ENCODE results near the gene F8A3.
"Not testable (repeated sequence)": the region's sequence is repeated elsewhere in the genome, so short reads cannot be mapped to it uniquely, and the experiment has no call there.

The F8A3 gene

GRCh38 chrX:155458471-155458870, at the start of gene F8A3:
Gene F8A3 (minus strand): TSS chrX:155458620. CDS start chrX:155458600, 20 bp downstream.
- not testable (repeated sequence) for DNase-seq (ENCODE audit: low spot score)

GRCh38 chrX:155505296-155505695, 46.9 kb upstream of the F8A3 start:
- DNase-seq (ENCODE audit: low spot score) = no peak

- not testable (repeated sequence) for DNase-seq (ENCODE audit: low spot score)
Observed at GRCh38 chrX:155495134-155495533, 36.7 kb upstream of the F8A3 start.

- not testable (repeated sequence) for DNase-seq (ENCODE audit: low spot score)
Observed at GRCh38 chrX:155491421-155491820, 33.0 kb upstream of the F8A3 start.

GRCh38 chrX:155477136-155477535, 18.7 kb upstream of the F8A3 start:
- DNase-seq (ENCODE audit: low spot score) = not testable (repeated sequence)

- not testable (repeated sequence) for DNase-seq (ENCODE audit: low spot score)
Observed at GRCh38 chrX:155466269-155466938, 8.0 kb upstream of the F8A3 start.

GRCh38 chrX:155460501-155460900, 2.1 kb upstream of the F8A3 start:
- not testable (repeated sequence) for DNase-seq (ENCODE audit: low spot score)

- not testable (repeated sequence) for DNase-seq (ENCODE audit: low spot score)
Observed at GRCh38 chrX:155457761-155458447, 516 bp downstream of the F8A3 start.

GRCh38 chrX:155441097-155441496, 17.3 kb downstream of the F8A3 start:
- DNase-seq (ENCODE audit: low spot score) = no peak

- no peak for DNase-seq (ENCODE audit: low spot score)
Observed at GRCh38 chrX:155435744-155436112, 22.7 kb downstream of the F8A3 start.

GRCh38 chrX:155434906-155435743, 23.3 kb downstream of the F8A3 start:
- DNase-seq (ENCODE audit: low spot score) = no peak

- DNase-seq (ENCODE audit: low spot score) = no peak
Observed at GRCh38 chrX:155417769-155418168, 40.7 kb downstream of the F8A3 start.

Data from iPS-NIHi11 (cell line).